ENCODE results near the gene PSMC1.

Gene PSMC1

DNA sequence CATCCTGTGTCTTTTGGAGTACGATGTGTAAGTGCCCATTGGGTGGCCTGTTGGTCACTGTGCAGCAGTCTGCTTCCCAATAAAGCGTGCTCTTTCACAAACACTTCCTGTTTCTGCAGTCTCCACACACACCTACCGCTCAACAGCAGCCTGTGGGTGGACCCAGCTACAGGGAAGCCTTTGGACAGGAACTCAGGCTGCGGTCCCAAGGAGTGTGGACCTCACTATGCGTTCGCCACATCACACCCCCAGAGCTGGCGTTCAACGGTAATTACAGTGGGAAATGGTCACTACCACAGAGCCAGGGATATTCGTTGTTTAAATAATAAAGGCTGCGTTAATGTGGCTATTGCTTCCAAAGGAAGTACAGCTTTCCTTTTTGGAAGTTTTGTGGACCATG, 16.2 kb downstream of the PSMC1 start:
- TF ChIP-seq, protein P1, sequence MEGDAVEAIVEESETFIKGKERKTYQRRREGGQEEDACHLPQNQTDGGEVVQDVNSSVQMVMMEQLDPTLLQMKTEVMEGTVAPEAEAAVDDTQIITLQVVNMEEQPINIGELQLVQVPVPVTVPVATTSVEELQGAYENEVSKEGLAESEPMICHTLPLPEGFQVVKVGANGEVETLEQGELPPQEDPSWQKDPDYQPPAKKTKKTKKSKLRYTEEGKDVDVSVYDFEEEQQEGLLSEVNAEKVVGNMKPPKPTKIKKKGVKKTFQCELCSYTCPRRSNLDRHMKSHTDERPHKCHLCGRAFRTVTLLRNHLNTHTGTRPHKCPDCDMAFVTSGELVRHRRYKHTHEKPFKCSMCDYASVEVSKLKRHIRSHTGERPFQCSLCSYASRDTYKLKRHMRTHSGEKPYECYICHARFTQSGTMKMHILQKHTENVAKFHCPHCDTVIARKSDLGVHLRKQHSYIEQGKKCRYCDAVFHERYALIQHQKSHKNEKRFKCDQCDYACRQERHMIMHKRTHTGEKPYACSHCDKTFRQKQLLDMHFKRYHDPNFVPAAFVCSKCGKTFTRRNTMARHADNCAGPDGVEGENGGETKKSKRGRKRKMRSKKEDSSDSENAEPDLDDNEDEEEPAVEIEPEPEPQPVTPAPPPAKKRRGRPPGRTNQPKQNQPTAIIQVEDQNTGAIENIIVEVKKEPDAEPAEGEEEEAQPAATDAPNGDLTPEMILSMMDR (conservative IDR thresholded peaks at IDR 0.05) = no peak
- no peak overlapping the region for H3K27ac ChIP-seq

DNA sequence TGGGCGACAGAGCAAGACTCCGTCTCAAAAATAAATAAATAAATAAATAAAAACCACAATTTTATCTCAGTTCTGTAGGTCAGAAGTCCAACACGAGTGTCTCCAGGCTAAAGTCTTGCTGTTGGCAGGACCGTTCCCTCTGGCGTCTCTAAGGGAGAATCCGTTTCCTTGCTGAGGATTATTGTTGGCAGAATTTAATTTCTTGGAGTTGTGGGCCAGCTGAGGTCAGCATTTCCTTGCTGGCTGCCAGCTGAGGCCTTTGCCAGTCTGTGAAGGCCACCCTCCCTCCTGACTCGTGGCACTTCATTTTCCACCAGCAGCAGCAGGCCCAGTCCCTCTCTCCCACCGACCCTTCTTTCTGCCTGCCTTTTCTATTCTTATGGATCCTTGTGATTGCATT, 17.2 kb downstream of the PSMC1 start:
- TF ChIP-seq, protein P1 (conservative IDR thresholded peaks at IDR 0.05) = no peak
- H3K27ac ChIP-seq = no peak overlapping the region

DNA sequence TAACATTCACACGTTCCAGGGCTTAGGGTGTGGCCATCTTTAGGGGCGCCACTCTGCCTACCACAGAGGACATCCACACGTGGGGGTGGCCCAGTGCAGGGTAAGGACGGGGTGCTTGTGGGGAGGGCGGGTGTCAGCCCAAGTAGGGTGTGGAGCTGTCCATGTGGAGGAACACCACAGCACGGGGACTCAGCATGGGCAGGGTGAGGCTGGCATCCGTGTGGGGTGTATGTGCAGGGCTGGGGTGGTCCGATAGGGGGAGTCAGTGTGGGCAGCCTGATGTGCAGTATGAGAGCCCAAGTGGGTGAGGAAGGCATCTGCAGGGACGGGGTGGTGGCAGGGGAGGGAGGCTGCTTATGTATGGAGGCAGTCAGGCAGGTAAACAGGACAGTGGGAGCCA, 17.7 kb downstream of the PSMC1 start:
- no peak overlapping the region for H3K27ac ChIP-seq

DNA sequence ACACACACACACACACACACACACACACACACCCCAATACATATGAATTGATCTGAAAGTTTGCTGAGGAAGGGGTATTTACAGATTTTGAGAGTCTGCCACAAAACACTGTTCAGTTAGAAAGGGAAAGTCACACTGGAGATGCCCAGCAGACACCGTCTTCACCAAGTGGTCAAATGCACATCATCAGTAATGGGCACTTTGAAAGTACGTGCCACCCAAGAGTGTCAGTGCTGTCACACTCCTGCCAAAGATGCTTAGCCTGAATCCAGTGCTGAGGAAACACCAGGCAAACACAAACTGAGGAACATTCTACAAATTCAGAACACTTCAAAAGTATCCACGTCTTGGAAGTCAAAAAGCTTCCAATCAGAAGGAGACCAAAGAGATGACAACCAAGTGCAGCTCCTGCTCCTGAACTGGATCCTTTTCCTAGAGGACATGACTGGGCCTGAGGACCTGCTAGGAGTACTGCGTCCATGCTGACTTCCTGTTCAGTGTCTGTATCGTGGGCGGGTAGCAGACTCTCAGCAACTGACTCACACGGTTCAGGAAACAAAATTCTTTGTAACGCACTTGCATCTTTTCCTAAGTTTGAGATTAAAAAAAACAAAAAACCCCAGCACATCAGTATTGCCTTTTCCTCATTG, 18.6 kb downstream of the PSMC1 start:
- TF ChIP-seq, protein P1 (conservative IDR thresholded peaks at IDR 0.05) = no peak
- no peak overlapping the region for H3K27ac ChIP-seq

More for the DNA sequence above, 17.7 kb downstream of the PSMC1 start:
- TF ChIP-seq, protein P1 (conservative IDR thresholded peaks at IDR 0.05) = no peak

DNA sequence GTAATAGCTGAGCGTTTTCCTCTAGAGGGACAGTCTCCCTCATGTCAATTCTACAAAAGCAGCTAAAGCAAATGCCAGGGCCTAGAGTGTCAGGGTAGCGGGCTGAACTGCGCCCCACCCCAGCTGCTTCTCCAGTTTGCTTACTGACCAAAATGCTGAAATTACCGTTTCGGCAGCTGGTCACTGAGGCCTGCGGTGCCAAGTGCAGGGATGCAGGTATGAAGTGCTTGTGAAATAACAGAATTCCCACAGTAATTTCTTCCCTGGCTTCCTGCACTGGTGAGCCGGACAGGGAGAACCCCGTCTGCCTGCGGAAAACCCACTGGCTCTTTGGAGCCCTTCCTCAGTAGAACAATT, 19.1 kb downstream of the PSMC1 start:
- TF ChIP-seq, protein P1 (conservative IDR thresholded peaks at IDR 0.05) = no peak
- no peak overlapping the region for H3K27ac ChIP-seq

DNA sequence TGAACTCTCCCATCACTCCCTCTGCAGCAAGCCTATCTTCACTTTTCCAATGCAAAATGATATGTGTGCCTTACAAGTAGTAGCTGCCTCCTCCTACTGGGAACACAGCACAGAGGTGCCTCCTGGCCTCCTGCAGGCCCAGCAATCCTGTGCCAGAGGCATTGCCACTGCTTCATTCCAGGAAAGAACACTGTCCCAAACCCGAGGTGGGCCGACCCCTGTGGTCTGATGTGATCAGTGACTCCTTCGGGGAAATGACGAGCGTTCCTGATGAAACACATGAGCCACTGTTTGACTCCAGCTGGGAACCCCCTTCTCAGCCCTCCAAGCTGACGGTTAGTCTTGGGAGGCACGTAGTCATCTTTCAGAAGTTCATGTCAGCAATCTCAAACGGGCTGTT, 19.5 kb downstream of the PSMC1 start:
- TF ChIP-seq, protein P1 (conservative IDR thresholded peaks at IDR 0.05) = no peak
- no peak overlapping the region for H3K27ac ChIP-seq

DNA sequence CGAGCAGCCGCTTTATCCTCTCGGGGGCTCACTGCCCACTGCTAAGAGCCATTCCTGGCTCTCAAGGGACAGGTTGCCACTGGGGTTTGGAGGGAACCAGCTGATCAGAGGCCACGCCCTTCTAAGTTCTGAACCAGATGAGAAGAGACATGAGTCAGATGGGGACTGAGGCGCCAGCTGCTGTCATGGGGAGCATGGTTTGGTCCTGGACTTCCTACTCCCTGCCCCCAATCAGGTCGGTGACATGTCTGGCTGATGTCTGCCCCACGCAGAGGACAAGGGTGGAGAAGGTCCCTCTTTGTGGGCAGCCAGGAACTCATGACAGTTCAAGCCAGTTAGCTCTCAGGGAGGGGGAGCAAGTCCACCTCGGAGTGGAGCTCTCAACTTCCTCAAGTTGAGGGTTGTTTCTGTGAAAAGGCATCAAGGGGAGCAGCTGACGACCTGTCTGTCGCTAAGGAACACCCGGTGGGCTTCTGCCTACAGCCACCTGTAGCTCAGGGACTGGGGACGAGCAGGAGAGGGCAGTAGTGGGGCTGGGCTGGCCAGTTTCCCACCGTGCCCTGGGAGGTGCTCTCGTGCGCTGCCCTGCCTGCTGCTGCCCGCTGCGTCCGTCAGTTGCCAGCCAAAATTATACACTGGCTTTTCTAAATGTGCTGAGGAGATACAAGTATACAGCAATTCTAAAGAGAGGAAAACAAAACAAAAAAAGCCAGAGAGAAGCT, 20.5 kb downstream of the PSMC1 start:
- TF ChIP-seq, protein P1 (conservative IDR thresholded peaks at IDR 0.05) = no peak

More for the DNA sequence above, 20.5 kb downstream of the PSMC1 start:
- no peak overlapping the region for H3K27ac ChIP-seq

Data from VCaP (cell line).